Activated naive CD4-positive, alpha-beta T cell treated with Interleukin-2 at 50 U/mL for 16 hours (primary cell): Measurements from ENCODE around the gene ESRP2.
A peak's percentile ranks its signal among the peaks of the same experiment; 100 is the strongest.

Source experiments
- DNase-seq: peaks from one replicate; pipeline ENCODE4 v3.0.0-alpha.2; 2020

ESRP2 gene

DNA sequence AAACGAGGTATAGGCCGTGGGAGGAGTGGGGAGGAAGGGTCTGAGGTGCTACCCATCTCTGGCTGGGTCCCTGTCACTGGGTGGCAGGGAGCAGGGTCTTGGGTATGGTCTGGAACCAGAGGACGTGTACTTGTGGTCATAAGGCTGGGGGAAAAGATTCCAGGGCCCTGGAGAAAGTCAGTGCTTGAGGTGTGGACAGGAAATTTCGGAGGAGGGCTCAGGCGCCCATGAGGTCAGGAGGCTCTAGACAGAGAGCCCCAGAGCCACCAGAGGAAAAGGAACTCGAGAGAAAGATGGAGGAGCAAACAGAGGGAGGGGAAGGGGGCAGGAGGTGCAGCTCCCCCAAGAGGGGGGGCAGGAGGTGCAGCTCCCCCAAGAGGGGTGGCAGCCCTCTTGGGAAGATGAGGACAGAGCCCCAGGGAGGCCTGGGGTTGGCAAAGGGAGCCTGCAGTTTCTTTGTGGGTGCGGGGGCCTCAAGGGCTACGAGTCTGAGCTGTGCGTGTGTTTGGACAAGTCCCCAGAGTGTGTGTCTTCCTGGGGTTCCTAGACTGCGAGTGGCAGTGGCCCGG, 27.7 kb upstream of the ESRP2 start:
- DNase-seq = no peak

DNA sequence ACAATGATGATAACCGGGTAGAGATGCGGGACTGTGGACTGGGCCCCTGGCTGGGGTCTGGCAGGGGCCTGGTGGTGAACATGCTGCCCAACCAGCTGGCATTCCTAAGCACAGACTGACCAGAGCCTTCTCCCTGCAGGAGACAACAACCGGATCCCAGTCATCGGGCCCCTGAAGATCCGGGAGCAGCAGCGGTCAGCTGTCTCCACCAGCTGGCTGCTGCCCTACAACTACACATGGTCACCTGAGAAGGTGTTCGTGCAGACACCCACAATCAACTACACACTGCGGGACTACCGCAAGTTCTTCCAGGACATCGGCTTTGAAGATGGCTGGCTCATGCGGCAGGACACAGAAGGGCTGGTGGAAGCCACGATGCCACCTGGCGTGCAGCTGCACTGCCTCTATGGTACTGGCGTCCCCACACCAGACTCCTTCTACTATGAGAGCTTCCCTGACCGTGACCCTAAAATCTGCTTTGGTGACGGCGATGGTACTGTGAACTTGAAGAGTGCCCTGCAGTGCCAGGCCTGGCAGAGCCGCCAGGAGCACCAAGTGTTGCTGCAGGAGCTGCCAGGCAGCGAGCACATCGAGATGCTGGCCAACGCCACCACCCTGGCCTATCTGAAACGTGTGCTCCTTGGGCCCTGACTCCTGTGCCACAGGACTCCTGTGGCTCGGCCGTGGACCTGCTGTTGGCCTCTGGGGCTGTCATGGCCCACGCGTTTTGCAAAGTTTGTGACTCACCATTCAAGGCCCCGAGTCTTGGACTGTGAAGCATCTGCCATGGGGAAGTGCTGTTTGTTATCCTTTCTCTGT, 23.3 kb upstream of the ESRP2 start:
- no peak for DNase-seq

DNA sequence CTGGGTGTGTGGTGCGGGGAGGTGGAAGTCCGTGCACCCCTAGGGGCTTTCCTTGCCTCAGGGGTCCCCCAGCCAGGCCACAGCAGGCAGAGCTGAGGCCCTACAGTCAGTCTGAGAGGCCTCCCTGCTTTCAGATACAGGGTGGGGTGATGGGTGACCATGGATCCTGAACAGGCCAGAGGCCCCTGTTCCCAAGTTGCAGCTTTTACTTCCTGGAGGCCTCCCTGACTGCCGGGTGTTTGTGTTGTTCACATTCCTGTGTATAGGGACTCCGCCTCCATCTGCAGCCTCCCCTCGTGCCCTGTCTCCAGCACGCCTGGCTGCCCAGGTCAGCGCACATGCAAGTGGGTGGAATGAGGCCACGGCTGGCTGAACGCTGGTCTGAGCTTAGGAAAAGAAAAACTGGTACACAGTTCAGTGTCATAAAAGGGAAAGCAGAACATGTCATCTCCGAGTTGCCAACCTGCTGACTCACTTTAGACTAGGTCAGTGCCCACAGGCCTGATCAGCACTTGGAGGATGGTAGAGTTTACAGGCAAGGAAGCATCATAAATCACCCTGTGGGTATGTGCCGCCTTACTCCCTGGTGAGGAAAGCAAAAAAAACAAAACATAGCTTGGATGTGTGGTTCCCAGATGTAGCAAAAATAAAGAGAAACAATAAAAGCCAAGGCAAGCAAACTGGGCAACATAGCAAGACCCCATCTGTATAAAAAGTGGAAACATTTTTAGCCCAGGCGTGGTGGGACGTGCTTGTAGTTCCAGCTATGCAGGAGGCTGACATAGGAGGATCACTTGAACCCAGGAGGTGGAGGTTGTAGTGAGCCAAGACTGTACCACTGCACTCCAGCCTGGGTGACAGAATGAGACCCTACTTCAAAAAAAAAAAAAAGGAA, 22.2 kb upstream of the ESRP2 start:
- DNase-seq = no peak

DNA sequence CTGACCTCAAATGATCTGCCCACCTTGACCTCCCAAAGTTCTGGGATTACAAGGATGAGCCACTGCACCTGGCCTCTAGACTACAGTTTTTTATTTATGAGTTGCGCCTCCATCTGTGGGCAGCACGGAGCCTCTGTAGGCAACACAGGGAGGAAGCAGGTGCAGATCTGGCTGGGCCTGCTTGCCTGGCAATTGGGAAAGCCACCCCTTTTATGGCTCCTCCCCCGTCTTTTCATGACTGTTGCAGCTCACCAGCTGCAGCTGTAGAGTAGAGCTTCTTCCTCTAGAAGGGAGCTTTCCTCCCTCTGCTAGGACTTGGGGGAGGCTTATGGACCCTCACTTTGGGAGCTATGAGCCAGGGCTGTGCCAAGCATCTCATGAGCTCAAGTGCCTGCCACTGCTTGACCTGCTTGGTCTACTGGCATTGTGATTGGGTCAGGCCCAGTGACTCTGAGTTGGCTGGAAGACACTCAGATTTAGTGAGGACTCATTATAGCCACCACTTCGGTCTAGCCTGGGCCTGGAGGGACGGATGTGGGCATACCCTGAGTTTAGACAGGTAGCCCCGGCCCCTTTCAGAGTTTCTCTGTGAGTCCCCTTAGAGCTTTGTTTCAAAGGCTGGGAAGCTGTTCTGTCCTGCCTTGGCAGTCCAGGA, 21.5 kb upstream of the ESRP2 start:
- DNase-seq = no peak

DNA sequence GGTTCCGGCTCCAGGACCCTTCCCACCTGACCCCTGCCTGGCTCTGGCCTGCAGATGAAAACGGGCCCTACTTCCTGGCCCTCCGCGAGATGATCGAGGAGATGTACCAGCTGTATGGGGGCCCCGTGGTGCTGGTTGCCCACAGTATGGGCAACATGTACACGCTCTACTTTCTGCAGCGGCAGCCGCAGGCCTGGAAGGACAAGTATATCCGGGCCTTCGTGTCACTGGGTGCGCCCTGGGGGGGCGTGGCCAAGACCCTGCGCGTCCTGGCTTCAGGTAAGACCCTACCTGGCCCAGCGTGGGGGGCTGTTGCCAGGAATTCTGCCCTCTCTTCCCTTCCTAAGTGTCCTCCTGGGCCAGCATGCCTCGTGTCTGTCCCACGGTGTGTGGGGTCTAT, 19.8 kb upstream of the ESRP2 start:
- DNase-seq = no peak

GRCh38 chr16:68253721-68254120, 17.8 kb upstream of the ESRP2 start:
- no peak for DNase-seq

- no peak for DNase-seq
These were observed 16.5 kb upstream of the ESRP2 start for GRCh38 chr16:68252383-68252782.

GRCh38 chr16:68251832-68252231, 15.9 kb upstream of the ESRP2 start:
- DNase-seq = no peak

- DNase-seq = no peak
These were observed 15.0 kb upstream of the ESRP2 start for GRCh38 chr16:68250951-68251350.

GRCh38 chr16:68249371-68249770, 13.4 kb upstream of the ESRP2 start:
- no peak for DNase-seq

DNA sequence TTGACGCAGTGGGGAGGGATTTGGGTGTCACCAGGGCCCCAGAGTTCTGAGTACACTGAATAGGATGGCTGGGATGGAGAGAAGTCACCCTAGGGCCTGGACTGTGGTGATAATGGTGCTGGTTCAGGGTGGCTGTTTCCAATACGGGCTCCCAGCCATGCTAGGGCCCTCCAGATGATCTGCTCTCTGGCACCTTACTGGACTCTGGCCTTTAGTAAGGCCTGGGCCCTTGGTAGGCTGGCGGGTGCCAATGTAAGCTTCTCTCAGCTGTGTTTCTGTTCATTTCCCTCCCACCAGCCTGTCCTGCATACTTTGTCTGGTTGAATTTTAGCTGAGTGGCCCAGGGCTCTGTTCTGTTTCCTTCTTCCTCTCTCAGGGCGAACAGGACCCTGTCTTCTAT, 12.0 kb upstream of the ESRP2 start:
- no peak for DNase-seq

GRCh38 chr16:68247400-68247799, 11.5 kb upstream of the ESRP2 start:
- no peak for DNase-seq

- DNase-seq = no peak
These were observed 10.7 kb upstream of the ESRP2 start for GRCh38 chr16:68246666-68247065.

DNA sequence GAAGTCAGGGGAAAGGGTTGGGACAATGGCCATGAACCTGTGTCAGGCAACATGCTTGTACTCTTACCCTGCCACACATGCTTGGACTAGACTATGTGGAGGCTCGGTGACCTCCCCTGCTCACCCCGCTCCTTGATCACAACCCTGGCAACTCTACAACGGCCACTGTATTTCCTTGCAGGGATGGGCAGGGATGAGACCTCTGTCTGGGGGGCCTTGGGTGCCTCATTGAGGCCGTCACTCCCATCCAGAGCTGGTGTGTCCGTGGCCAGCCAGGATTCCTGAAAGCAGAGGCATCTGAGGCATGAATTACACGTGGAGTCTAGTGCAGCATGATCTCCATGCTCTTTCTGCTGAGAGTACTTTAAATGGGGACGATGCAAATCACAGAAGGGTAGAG, 10.2 kb upstream of the ESRP2 start:
- DNase-seq = no peak

GRCh38 chr16:68244903-68245853, 9.3 kb upstream of the ESRP2 start, which contains the start of gene PLA2G15:
Gene PLA2G15, plus strand, starts transcription at chr16:68245373. Its CDS starts 54 bp downstream, at chr16:68245427.
- DNase-seq = peak; percentile 96

DNA sequence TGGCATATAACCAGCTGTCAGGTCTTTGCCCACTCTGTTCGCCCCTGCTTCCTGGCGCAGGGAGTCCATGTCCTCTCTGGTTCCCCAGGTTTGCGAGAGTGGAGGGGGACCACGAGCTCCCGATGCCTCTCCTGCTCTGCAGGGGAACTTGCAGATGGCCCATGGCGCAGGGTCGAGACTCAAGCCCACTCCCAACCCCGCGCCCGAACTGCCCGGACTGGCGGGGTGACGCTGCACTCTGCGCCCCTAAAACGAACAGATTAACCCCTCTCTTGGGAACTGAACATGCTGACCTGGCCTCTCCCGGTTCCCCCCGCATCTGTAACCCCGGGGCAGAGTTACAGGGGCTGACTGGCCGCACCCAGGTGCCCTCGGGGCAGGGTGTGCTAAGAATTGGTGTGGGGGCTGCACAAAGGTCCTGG, 8.6 kb upstream of the ESRP2 start:
- DNase-seq = no peak

GRCh38 chr16:68242926-68243858, 7.3 kb upstream of the ESRP2 start:
- no peak for DNase-seq

- DNase-seq = no peak
These were observed 6.2 kb upstream of the ESRP2 start for GRCh38 chr16:68242085-68242484.

- no peak for DNase-seq
These were observed 2.1 kb upstream of the ESRP2 start for GRCh38 chr16:68238029-68238345.

DNA sequence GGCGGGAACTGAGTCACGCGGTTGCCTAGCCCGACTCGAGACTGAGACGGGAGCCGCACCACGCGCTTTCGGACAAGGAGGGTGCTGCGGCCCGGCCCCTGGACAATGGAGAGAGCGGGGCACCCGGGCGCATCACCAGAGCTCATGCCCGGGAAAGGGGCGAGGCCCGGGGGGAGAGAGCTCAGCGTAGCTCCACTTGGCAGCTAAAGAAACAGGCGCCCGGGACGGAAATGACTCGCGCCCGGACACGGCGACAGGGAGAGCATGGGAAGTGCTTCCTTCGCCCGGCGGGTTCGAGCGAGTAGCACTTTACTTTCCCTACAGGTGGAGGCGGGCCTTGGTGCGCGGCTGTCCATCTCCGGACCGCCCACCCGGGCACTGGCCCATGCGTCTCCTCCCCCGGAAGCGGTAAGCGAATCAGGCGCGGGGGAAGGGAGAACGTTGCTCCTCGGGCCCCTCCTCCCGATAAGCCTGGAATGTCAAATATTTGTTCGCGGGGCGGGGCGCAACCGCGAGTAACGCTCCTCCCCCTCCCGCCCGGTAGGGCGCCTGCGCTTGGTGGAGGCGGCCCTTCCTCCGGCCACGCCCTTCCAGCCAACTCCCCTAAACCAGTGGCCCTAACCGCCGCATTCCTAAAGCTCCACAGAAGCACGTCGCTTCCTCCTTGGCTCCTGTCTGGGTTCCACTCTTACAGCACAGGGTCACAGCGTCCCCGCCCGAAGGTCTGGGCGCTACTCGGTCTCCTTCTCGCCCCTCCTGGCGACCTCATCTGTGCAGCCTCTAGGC, 1.5 kb upstream of the ESRP2 start:
- peak; percentile 91 for DNase-seq
